Measurements from ENCODE around the gene BEND5.

Gene BEND5

GRCh38 chr1:48678710-48679505 lies 97.8 kb downstream of the BEND5 start:
- DNase-seq, result no peak
